CD14-positive monocyte (primary cell): ENCODE measurements around the gene UBE3A. TPM values are rescaled to one million over a fixed set of nuclear protein-coding genes. Genes with fewer than 3 reads are reported as not detected.

ENCODE experiments used
- DNase-seq, 3 donors: peaks; one replicate each; pipeline ENCODE4 v3.0.0-alpha.2; 2011 to 2022
- H2AFZ ChIP-seq: 2 replicates; pipeline ENCODE4 v1.6.0; 2012; ENCODE audit warnings: mild to moderate bottlenecking, low read depth, low read length, inconsistent platforms; ENCODE audit not compliant: insufficient read depth, poor library complexity, severe bottlenecking
- H3K27ac ChIP-seq, 2 donors: 1 replicate in 1 of 2; 2 replicates in 1 of 2; pipeline ENCODE4 v1.5.1; 2012 to 2013; ENCODE audit warnings: low read length in 2 of 2, control low read depth in 1 of 2, inconsistent platforms in 1 of 2, low read depth in 1 of 2, mild to moderate bottlenecking in 1 of 2
- H3K27me3 ChIP-seq, 2 donors: one replicate each; pipeline versions ENCODE4 v1.6.0 to v1.6.1; 2011 to 2013; ENCODE audit warnings: low read length in 2 of 2; ENCODE audit not compliant: control insufficient read depth in 2 of 2, insufficient read depth in 2 of 2
- H3K36me3 ChIP-seq, 2 donors: replicated peaks in 1 of 2; 1 replicate in 1 of 2; 2 replicates in 1 of 2; pipeline versions ENCODE4 v1.5.1 to v1.6.1; 2012 to 2013; ENCODE audit warnings: low read length in 2 of 2, control low read depth in 1 of 2, inconsistent platforms in 1 of 2, mild to moderate bottlenecking in 1 of 2; ENCODE audit not compliant: insufficient read depth in 2 of 2, control insufficient read depth in 1 of 2
- H3K4me1 ChIP-seq, 2 donors: 1 replicate in 1 of 2; 2 replicates in 1 of 2; pipeline versions ENCODE4 v1.5.1 to v1.6.1; 2012 to 2013; ENCODE audit warnings: low read length in 2 of 2, control low read depth in 1 of 2, inconsistent platforms in 1 of 2, mild to moderate bottlenecking in 1 of 2, moderate library complexity in 1 of 2; ENCODE audit not compliant: insufficient read depth in 2 of 2, control insufficient read depth in 1 of 2
- H3K4me2 ChIP-seq: replicated peaks from 2 replicates; pipeline ENCODE3; 2012; ENCODE audit warnings: low read length, moderate library complexity, mild to moderate bottlenecking; ENCODE audit not compliant: poor library complexity, severe bottlenecking; ENCODE audit errors: extremely low read depth
- H3K4me3 ChIP-seq, 3 experiments: fragments of 200-600 bp in 1 of 3; sonication (generic) in 1 of 3; replicated peaks in 1 of 3; 1 replicate in 2 of 3; 2 replicates in 1 of 3; pipeline ENCODE4 v1.5.1; 2011 to 2013; ENCODE audit warnings: low read length in 3 of 3, mild to moderate bottlenecking in 3 of 3, control low read depth in 2 of 3, low read depth in 2 of 3, inconsistent platforms in 1 of 3, moderate library complexity in 1 of 3
- H3K79me2 ChIP-seq: 2 replicates; pipeline ENCODE4 v1.6.0; 2012; ENCODE audit warnings: mild to moderate bottlenecking, control low read depth, inconsistent platforms, low read length, moderate library complexity; ENCODE audit not compliant: insufficient read depth
- H3K9ac ChIP-seq: 2 replicates; pipeline ENCODE4 v1.6.0; 2017; ENCODE audit warnings: low read length, mild to moderate bottlenecking; ENCODE audit not compliant: insufficient read depth, poor library complexity, severe bottlenecking
- H3K9me3 ChIP-seq, 2 donors: replicated peaks in 1 of 2; 1 replicate in 1 of 2; 2 replicates in 1 of 2; pipeline versions ENCODE4 v1.5.1 to v1.6.1; 2012 to 2013; ENCODE audit warnings: low read length in 2 of 2, control low read depth in 1 of 2; ENCODE audit not compliant: control insufficient read depth in 1 of 2, insufficient read depth in 1 of 2
- H4K20me1 ChIP-seq: 2 replicates; pipeline ENCODE4 v1.6.0; 2012; ENCODE audit warnings: mild to moderate bottlenecking, low read length, control low read depth, moderate library complexity; ENCODE audit not compliant: insufficient read depth
- H3K27ac Mint-ChIP-seq, 7 donors: one replicate each; pipeline ENCODE4 v1.8.0; 2020; ENCODE audit warnings: mild to moderate bottlenecking in 7 of 7, mixed read lengths in 7 of 7, moderate library complexity in 6 of 7, inconsistent platforms in 2 of 7
- H3K27me3 Mint-ChIP-seq, 3 donors: one replicate each; pipeline ENCODE4 v1.8.0; 2021 to 2022; ENCODE audit warnings: low read depth in 3 of 3, mild to moderate bottlenecking in 3 of 3, mixed read lengths in 3 of 3, moderate library complexity in 3 of 3, inconsistent platforms in 1 of 3
- H3K36me3 Mint-ChIP-seq, 2 donors: one replicate each; pipeline ENCODE4 v1.8.0; 2020; ENCODE audit warnings: mixed read lengths in 2 of 2, inconsistent platforms in 1 of 2, mild to moderate bottlenecking in 1 of 2
- H3K4me1 Mint-ChIP-seq: one replicate; pipeline ENCODE4 v1.8.0; 2020; ENCODE audit warnings: mild to moderate bottlenecking, mixed read lengths
- H3K4me3 Mint-ChIP-seq, 2 donors: one replicate each; pipeline ENCODE4 v1.8.0; 2020; ENCODE audit warnings: mild to moderate bottlenecking in 2 of 2, mixed read lengths in 2 of 2, moderate library complexity in 1 of 2
- H3K9me3 Mint-ChIP-seq, 7 donors: one replicate each; pipeline ENCODE4 v1.8.0; 2020 to 2022; ENCODE audit warnings: mixed read lengths in 7 of 7, mild to moderate bottlenecking in 6 of 7, moderate library complexity in 6 of 7, inconsistent platforms in 2 of 7
- WGBS: methylation state at CpG from one replicate; pipeline ENCODE4 v1.1.5; 2013; ENCODE audit warnings: missing lambda C conversion rate; ENCODE audit not compliant: insufficient coverage; 5-methylcytosine and 5-hydroxymethylcytosine counted together
- intact Hi-C, 2 donors: fragments of 100-400 bp; cut with micrococcal nuclease; formaldehyde crosslinking; loops; one replicate each; pipeline versions ENCODE4 v1.15.0 to v1.15.1; 2023
- polyA plus RNA-seq, 3 donors: library from polyadenylated mRNA; depleted of rRNA in 1 of 3; unstranded in 2 of 3; stranded (reverse) in 1 of 3; fragments of 300-500 nt in 2 of 3; fragments of >200 nt in 1 of 3; fragmentation: Illumina TruSeq in 2 of 3; gene quantifications; 1 replicate in 2 of 3; 2 replicates in 1 of 3; pipeline ENCODE4 v1.2.3, GENCODE V29; 2012 to 2021
- TF ChIP-seq, protein P1 (sequence below): fragments of 200-600 bp; IDR thresholded peaks from one replicate; pipeline ENCODE4 v1.8.0; 2022; ENCODE audit warnings: antibody characterized with exemption, mild to moderate bottlenecking

Gene UBE3A
- polyA plus RNA-seq, 3 donors, result 13.9 to 73.3 (median 54.5) TPM

DNA sequence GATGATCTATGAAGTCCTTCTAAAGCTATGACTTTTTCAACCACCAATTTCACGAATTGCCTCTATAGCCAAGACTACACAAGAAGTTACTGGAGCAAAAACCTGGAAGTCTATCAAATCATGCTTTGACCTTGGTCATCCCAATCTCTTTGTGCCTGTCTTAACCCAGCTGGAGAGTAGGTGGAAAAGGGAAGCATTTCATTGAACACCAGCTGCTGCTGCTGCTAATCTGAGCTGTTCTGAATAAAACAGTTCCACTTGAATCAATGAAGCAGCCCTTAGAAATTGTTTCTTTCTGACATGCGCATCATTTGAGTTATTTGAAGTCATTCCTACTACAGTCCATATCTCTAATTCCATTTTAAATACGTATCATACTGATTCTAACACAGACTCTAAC, 7.3 kb upstream of the UBE3A start:
- no CpG with 5 or more reads among the region's 3 CpGs for WGBS
- DNase-seq, result no peak
- H3K4me1 Mint-ChIP-seq, result no peaks in the 10 kb centered on the region

DNA sequence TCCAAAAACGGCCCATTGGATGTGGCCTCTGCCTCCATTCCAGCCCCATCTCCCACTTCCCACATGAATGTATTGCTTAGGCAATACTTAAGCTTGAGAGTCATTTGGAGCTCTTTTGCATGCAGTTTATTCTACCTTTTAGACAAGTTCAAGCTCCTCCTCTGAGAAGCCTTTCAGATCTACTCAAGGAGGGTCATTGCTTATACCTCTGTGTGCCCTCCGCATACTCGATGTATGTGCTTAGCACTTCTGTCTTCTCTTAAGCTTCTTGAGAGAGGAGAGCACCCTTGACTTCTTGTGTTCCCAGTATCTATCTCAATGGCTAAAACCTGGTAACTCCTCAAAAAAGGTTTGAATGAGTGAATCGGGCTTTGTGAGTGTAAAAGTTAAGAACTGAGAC, 6.6 kb upstream of the UBE3A start:
- intact Hi-C loops, result no loop called here
- no peaks in the 10 kb centered on the region for H4K20me1 ChIP-seq
- TF ChIP-seq, protein P1, sequence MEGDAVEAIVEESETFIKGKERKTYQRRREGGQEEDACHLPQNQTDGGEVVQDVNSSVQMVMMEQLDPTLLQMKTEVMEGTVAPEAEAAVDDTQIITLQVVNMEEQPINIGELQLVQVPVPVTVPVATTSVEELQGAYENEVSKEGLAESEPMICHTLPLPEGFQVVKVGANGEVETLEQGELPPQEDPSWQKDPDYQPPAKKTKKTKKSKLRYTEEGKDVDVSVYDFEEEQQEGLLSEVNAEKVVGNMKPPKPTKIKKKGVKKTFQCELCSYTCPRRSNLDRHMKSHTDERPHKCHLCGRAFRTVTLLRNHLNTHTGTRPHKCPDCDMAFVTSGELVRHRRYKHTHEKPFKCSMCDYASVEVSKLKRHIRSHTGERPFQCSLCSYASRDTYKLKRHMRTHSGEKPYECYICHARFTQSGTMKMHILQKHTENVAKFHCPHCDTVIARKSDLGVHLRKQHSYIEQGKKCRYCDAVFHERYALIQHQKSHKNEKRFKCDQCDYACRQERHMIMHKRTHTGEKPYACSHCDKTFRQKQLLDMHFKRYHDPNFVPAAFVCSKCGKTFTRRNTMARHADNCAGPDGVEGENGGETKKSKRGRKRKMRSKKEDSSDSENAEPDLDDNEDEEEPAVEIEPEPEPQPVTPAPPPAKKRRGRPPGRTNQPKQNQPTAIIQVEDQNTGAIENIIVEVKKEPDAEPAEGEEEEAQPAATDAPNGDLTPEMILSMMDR, result no peak
- Mint-ChIP-seq H3K27me3 (peaks cover 0 to 2% (median 0%) of the 10 kb centered on the region in 3 donors), H3K9me3 (peaks cover 7 to 28% (median 20%) of the 10 kb centered on the region in 7 donors), H3K36me3 (no peaks in the 10 kb centered on the region), H3K4me3 (no peak overlapping the region), H3K4me1 (no peaks in the 10 kb centered on the region), H3K27ac (no peak overlapping the region)
- WGBS, result no CpG with 5 or more reads among the region's 4 CpGs
- H3K4me2 ChIP-seq, result no peak overlapping the region
- H3K4me3 ChIP-seq, result no peak overlapping the region
- no peaks in the 10 kb centered on the region for H3K4me1 ChIP-seq
- H2AFZ ChIP-seq, result no peak overlapping the region
- no peaks in the 10 kb centered on the region for H3K36me3 ChIP-seq
- DNase-seq, result no peak
- H3K79me2 ChIP-seq, result no peaks in the 10 kb centered on the region
- H3K27me3 ChIP-seq, result no peaks in the 10 kb centered on the region
- peaks cover 3 to 10% of the 10 kb centered on the region in 2 donors for H3K9me3 ChIP-seq
- H3K9ac ChIP-seq, result no peak overlapping the region
- H3K27ac ChIP-seq, result no peak overlapping the region

More for the DNA sequence above, 7.3 kb upstream of the UBE3A start:
- Histone ChIP-seq H3K79me2 (no peaks in the 10 kb centered on the region), H3K9me3 (peaks cover 9 to 14% of the 10 kb centered on the region in 2 donors), H3K4me1 (no peaks in the 10 kb centered on the region), H3K27ac (no peak overlapping the region), H3K9ac (no peak overlapping the region), H2AFZ (no peak overlapping the region), H3K36me3 (no peaks in the 10 kb centered on the region), H3K4me2 (no peak overlapping the region), H3K27me3 (no peaks in the 10 kb centered on the region), H3K4me3 (no peak overlapping the region), H4K20me1 (no peaks in the 10 kb centered on the region)
- H3K27ac Mint-ChIP-seq, result no peak overlapping the region
- intact Hi-C loops, result no loop called here
- H3K36me3 Mint-ChIP-seq, result no peaks in the 10 kb centered on the region
- H3K4me3 Mint-ChIP-seq, result no peak overlapping the region
- peaks cover 7 to 29% (median 21%) of the 10 kb centered on the region in 7 donors for H3K9me3 Mint-ChIP-seq
- TF ChIP-seq, protein P1, result no peak
- peaks cover 0 to 2% (median 0%) of the 10 kb centered on the region in 3 donors for H3K27me3 Mint-ChIP-seq
